ENCODE data around the gene MME. TPM values are rescaled to one million over a fixed set of nuclear protein-coding genes. Genes with fewer than 3 reads are reported as not detected.

MME gene
- total RNA-seq, 1 experiment from 2014 or later, result 1.6 TPM

- Histone ChIP-seq H3K27ac (ENCODE audit: low read length) (no peak overlapping the region), H3K36me3 (ENCODE audit: control insufficient read depth, insufficient read depth, low read length) (no peaks in the 10 kb centered on the region), H3K4me1 (ENCODE audit: control insufficient read depth, insufficient read depth, low read length) (no peaks in the 10 kb centered on the region), H3K4me3 (ENCODE audit: low read depth in 2 of 2, low read length in 2 of 2) (no peak overlapping the region), H3K9me3 (ENCODE audit: control insufficient read depth, insufficient read depth, low read depth, low read length) (no peaks in the 10 kb centered on the region), H3K27me3 (ENCODE audit: control insufficient read depth, insufficient read depth, low read length) (no peaks in the 10 kb centered on the region)
- ATAC-seq (no peak), DNase-seq (ENCODE audit: low read depth, low spot score) (no peak)
- POLR2A ChIA-PET, result no interaction called here
- no peak for TF ChIP-seq SIN3A (IDR thresholded peaks at IDR 0.05; ENCODE audit: borderline replicate concordance, insufficient read depth, low read depth, low read length)
- no TSS peak for BruUV-seq (replicated peaks)
- in situ Hi-C loops (cut with HindIII; ENCODE audit: low pct_unique_long_range_greater_than_20kb, low sequenced_read_pairs), result no loop called here
- intact Hi-C loops (cut with micrococcal nuclease; ENCODE audit: unreplicated experiment), result no loop called here
- CTCF ChIA-PET, result no interaction called here
Observed at GRCh38 chr3:155053756-155054155, 26.4 kb upstream of the MME start.

- CTCF ChIA-PET, result no interaction called here
- H3K27ac ChIP-seq (ENCODE audit: low read length), result no peak overlapping the region
Observed at GRCh38 chr3:155064920-155065319, 15.2 kb upstream of the MME start.

More at GRCh38 chr3:155064920-155065319, 15.2 kb upstream of the MME start:
- no peak for ATAC-seq
- Histone ChIP-seq H3K4me1 (ENCODE audit: control insufficient read depth, insufficient read depth, low read length) (no peaks in the 10 kb centered on the region), H3K4me3 (ENCODE audit: low read depth in 2 of 2, low read length in 2 of 2) (no peak overlapping the region), H3K27me3 (ENCODE audit: control insufficient read depth, insufficient read depth, low read length) (no peaks in the 10 kb centered on the region), H3K9me3 (ENCODE audit: control insufficient read depth, insufficient read depth, low read depth, low read length) (no peaks in the 10 kb centered on the region), H3K36me3 (ENCODE audit: control insufficient read depth, insufficient read depth, low read length) (no peaks in the 10 kb centered on the region)
- intact Hi-C loops (cut with micrococcal nuclease; ENCODE audit: unreplicated experiment), result no loop called here
- DNase-seq (ENCODE audit: low read depth, low spot score), result no peak
- POLR2A ChIA-PET, result no interaction called here
- in situ Hi-C loops (cut with HindIII; ENCODE audit: low pct_unique_long_range_greater_than_20kb, low sequenced_read_pairs), result no loop called here
- BruUV-seq (replicated peaks), result no TSS peak
- TF ChIP-seq TCF7L2 (IDR thresholded peaks at IDR 0.05; ENCODE audit: low read depth, low read length), result no peak
- TF ChIP-seq CTCF (IDR thresholded peaks at IDR 0.05), result no peak
- no peak for TF ChIP-seq POLR2AphosphoS5 (IDR thresholded peaks at IDR 0.05; ENCODE audit: low read depth, low read length)
- no peak for TF ChIP-seq SIN3A (IDR thresholded peaks at IDR 0.05; ENCODE audit: borderline replicate concordance, insufficient read depth, low read depth, low read length)
- TF ChIP-seq REST (IDR thresholded peaks at IDR 0.05; ENCODE audit: insufficient read depth in 1 of 2, low read depth in 2 of 2, low read length in 1 of 2), result no peak

Measured in Panc1 (cell line).